Natural killer cell (primary cell): Measurements from ENCODE around the gene MKNK1. TPM values are rescaled to one million over a fixed set of nuclear protein-coding genes. Genes with fewer than 3 reads are reported as not detected.

ENCODE experiments used
- ATAC-seq, 3 donors: fragments of 150-1000 bp in 2 of 3; fragments of 200-7000 bp in 1 of 3; cut with Tn5 transposase; 1 replicate in 1 of 3; 2 replicates in 2 of 3; pipeline ENCODE4 v1.10.0; 2021; ENCODE audit warnings: mild to moderate bottlenecking in 2 of 3, moderate library complexity in 2 of 3
- DNase-seq, 2 donors: peaks; one replicate each; pipeline versions ENCODE4 v3.0.0 to v3.0.0-alpha.2; 2013 to 2021; ENCODE audit warnings: mixed read lengths in 1 of 2
- H3K27ac ChIP-seq: one replicate; pipeline ENCODE4 v1.5.1; 2013; ENCODE audit warnings: mild to moderate bottlenecking, low read length
- H3K27me3 ChIP-seq: one replicate; pipeline ENCODE4 v1.6.1; 2013; ENCODE audit warnings: low read length; ENCODE audit not compliant: control insufficient read depth, insufficient read depth
- H3K36me3 ChIP-seq: one replicate; pipeline ENCODE4 v1.6.1; 2013; ENCODE audit warnings: low read length; ENCODE audit not compliant: control insufficient read depth, insufficient read depth
- H3K4me1 ChIP-seq: one replicate; pipeline ENCODE4 v1.6.1; 2013; ENCODE audit warnings: low read length; ENCODE audit not compliant: control insufficient read depth, insufficient read depth
- H3K4me3 ChIP-seq: one replicate; pipeline ENCODE4 v1.5.1; 2013; ENCODE audit warnings: low read length
- H3K9me3 ChIP-seq: one replicate; pipeline ENCODE4 v1.6.1; 2013; ENCODE audit warnings: low read length; ENCODE audit not compliant: control insufficient read depth, insufficient read depth
- H3K27ac Mint-ChIP-seq, 2 donors: one replicate each; pipeline ENCODE4 v1.8.0; 2022; ENCODE audit warnings: mild to moderate bottlenecking in 2 of 2, mixed read lengths in 2 of 2, moderate library complexity in 1 of 2
- H3K27me3 Mint-ChIP-seq, 2 donors: one replicate each; pipeline ENCODE4 v1.8.0; 2022; ENCODE audit warnings: low read depth in 2 of 2, mixed read lengths in 2 of 2
- H3K36me3 Mint-ChIP-seq: one replicate; pipeline ENCODE4 v1.8.0; 2022; ENCODE audit warnings: mixed read lengths
- H3K4me1 Mint-ChIP-seq, 2 donors: one replicate each; pipeline ENCODE4 v1.8.0; 2022; ENCODE audit warnings: mixed read lengths in 2 of 2
- H3K4me3 Mint-ChIP-seq: one replicate; pipeline ENCODE4 v1.8.0; 2022; ENCODE audit warnings: mild to moderate bottlenecking, moderate library complexity, mixed read lengths
- H3K9me3 Mint-ChIP-seq, 2 donors: one replicate each; pipeline ENCODE4 v1.8.0; 2022; ENCODE audit warnings: mixed read lengths in 2 of 2
- CTCF ChIP-seq: fragments of 200-600 bp; IDR thresholded peaks from one replicate; pipeline ENCODE4 v1.8.0; 2022; ENCODE audit warnings: antibody characterized with exemption
- WGBS: methylation state at CpG from one replicate; pipeline ENCODE4 v1.1.7; 2013; ENCODE audit warnings: missing lambda C conversion rate; ENCODE audit not compliant: insufficient coverage; 5-methylcytosine and 5-hydroxymethylcytosine counted together
- intact Hi-C: fragments of 100-400 bp; cut with micrococcal nuclease; formaldehyde crosslinking; loops from one replicate; pipeline ENCODE4 v1.14.2; 2022
- total RNA-seq, 4 donors: library from RNA; stranded (reverse); fragments of 120-200 nt in 1 of 4; gene quantifications; one replicate each; pipeline versions ENCODE4 v1.2.3 to v1.2.4, GENCODE V29; 2013 to 2022

MKNK1 gene
- total RNA-seq, 3 donors from 2014 or later (not counting 1 experiment from before 2014, with no cell fraction given) = 59.5 to 81.5 (median 65.5) TPM

- DNase-seq (no peak), ATAC-seq (no peak)
- Histone ChIP-seq H3K27ac (no peak overlapping the region), H3K4me3 (no peak overlapping the region), H3K4me1 (no peaks in the 10 kb centered on the region), H3K36me3 (peaks cover 20% of the 10 kb centered on the region), H3K9me3 (no peaks in the 10 kb centered on the region), H3K27me3 (no peaks in the 10 kb centered on the region)
- Mint-ChIP-seq H3K27ac (peak overlapping the region in 1 of 2 donors; percentile 36), H3K36me3 (peaks cover 7% of the 10 kb centered on the region), H3K9me3 (no peaks in the 10 kb centered on the region), H3K4me1 (no peaks in the 10 kb centered on the region), H3K4me3 (no peak overlapping the region), H3K27me3 (no peaks in the 10 kb centered on the region)
- intact Hi-C loops = no loop called here
- no peak for TF ChIP-seq CTCF
- WGBS = 66% methylated on average over 3 of the region's 3 CpGs
Measured at GRCh38 chr1:46556822-46557221, 47.2 kb downstream of the MKNK1 start.

- H3K9me3 Mint-ChIP-seq = no peaks in the 10 kb centered on the region
- H3K27ac ChIP-seq = no peak overlapping the region
- no peak overlapping the region for H3K4me3 ChIP-seq
- 96% methylated on average over 7 of the region's 7 CpGs for WGBS
- no peak overlapping the region for H3K27ac Mint-ChIP-seq
- DNase-seq (no peak), ATAC-seq (no peak)
- TF ChIP-seq CTCF = no peak
- H3K4me1 Mint-ChIP-seq = no peaks in the 10 kb centered on the region
- no peaks in the 10 kb centered on the region for H3K27me3 Mint-ChIP-seq
- no peaks in the 10 kb centered on the region for H3K27me3 ChIP-seq
- no peak overlapping the region for H3K4me3 Mint-ChIP-seq
- H3K36me3 ChIP-seq = peaks cover 14% of the 10 kb centered on the region
- H3K4me1 ChIP-seq = no peaks in the 10 kb centered on the region
- intact Hi-C loops = no loop called here
- H3K36me3 Mint-ChIP-seq = peaks cover 7% of the 10 kb centered on the region
- H3K9me3 ChIP-seq = no peaks in the 10 kb centered on the region
Measured at GRCh38 chr1:46555826-46556619, 48.0 kb downstream of the MKNK1 start.

- Histone ChIP-seq H3K27me3 (no peaks in the 10 kb centered on the region), H3K4me3 (no peak overlapping the region), H3K27ac (no peak overlapping the region), H3K36me3 (peaks cover 3% of the 10 kb centered on the region), H3K4me1 (peaks cover 10% of the 10 kb centered on the region), H3K9me3 (no peaks in the 10 kb centered on the region)
- peaks cover 0 to 2% of the 10 kb centered on the region in 2 donors for H3K27me3 Mint-ChIP-seq
- H3K4me1 Mint-ChIP-seq = peaks cover 3 to 4% of the 10 kb centered on the region in 2 donors
- no peak for ATAC-seq
- DNase-seq = no peak
- peaks cover 7% of the 10 kb centered on the region for H3K36me3 Mint-ChIP-seq
- H3K9me3 Mint-ChIP-seq = no peaks in the 10 kb centered on the region
- H3K4me3 Mint-ChIP-seq = no peak overlapping the region
- 93% methylated on average over 12 of the region's 12 CpGs for WGBS
- intact Hi-C loops = no loop called here
- no peak for TF ChIP-seq CTCF
- H3K27ac Mint-ChIP-seq = no peak overlapping the region
Measured at GRCh38 chr1:46554597-46555381, 49.3 kb downstream of the MKNK1 start.
